GM18508 (cell line): ENCODE results near the gene ZBED3.
A peak's percentile ranks its signal among the peaks of the same experiment; 100 is the strongest.
"Not testable (repeated sequence)": the region's sequence is repeated elsewhere in the genome, so short reads cannot be mapped to it uniquely, and the experiment has no call there.

Experiments
- ATAC-seq: cut with Tn5 transposase; IDR thresholded peaks from one replicate; pipeline ENCODE4 v1.9.1; 2021; ENCODE audit warnings: moderate number of reproducible peaks; ENCODE audit not compliant: insufficient read depth, unreplicated experiment

Gene ZBED3

GRCh38 chr5:77080479-77080878 lies 6.6 kb downstream of the ZBED3 start:
- ATAC-seq: not testable (repeated sequence)

DNA sequence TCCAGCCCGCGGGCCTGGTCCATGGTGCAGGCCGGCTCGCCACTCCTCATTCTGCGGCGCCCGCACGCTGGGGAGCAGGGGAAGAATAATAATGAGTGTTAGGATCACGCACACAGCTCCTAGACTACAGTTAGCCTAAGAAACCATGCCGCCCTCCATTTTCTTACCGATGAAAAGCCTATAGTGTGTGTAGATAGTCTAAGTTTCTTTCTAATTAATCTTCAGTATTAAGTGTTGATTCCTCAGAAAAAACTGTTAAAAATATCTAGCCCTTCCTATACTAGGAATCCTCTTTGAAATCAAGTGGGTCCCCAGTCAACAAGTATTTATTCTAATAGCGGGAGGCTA lies 9.3 kb downstream of the ZBED3 start:
- ATAC-seq: no peak

GRCh38 chr5:77076961-77077828 lies 9.9 kb downstream of the ZBED3 start:
- ATAC-seq: no peak

DNA sequence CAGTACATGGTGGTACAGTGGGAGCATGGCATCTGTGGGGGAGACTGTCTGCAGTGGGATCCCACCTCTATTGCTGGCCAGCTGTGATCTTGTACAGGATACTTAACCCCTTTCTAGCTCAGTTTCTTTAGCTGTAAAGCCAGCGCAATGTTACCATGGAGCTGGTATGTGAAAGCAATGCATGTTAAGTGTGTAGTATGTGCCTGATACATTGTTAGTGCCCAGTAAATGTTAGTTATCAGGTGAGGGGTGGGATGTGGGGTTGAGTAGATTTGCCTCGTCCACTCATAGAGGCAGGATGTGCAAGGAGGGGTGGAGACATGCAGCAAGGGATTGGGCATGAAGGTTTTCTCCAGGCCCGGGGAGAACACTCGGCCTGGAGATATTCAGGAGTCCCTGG lies 12.3 kb downstream of the ZBED3 start:
- ATAC-seq: no peak

GRCh38 chr5:77073667-77074066 lies 13.4 kb downstream of the ZBED3 start:
- ATAC-seq: no peak

DNA sequence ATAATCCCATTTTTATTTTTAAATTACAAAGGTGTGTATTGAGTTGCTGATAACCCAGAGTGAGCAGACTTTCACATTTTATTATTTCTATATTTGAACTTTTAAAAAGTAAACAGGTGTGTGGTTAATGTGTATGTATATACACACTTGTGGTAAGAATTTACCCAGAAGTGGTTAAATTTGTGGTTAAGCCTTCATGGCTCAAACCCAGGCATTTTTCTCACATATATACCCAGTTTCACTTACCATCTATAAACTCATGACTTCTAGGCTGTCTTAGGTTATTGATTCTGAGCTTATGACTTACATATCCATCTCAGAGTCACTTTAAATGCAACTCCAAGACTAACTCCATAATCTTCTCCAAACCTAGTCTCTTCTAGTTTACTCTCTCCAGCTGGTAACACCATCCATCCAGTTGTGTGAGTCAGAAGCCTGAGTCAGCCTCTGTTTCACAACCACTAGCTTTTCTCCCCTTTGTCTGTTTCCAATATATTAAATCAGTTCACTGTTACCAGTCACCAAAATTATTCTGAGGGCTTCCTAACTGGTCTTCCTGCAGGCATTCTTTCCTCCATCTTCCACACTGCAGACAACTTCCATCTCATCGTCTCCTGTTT lies 20.2 kb downstream of the ZBED3 start:
- peak; percentile 59 for ATAC-seq

DNA sequence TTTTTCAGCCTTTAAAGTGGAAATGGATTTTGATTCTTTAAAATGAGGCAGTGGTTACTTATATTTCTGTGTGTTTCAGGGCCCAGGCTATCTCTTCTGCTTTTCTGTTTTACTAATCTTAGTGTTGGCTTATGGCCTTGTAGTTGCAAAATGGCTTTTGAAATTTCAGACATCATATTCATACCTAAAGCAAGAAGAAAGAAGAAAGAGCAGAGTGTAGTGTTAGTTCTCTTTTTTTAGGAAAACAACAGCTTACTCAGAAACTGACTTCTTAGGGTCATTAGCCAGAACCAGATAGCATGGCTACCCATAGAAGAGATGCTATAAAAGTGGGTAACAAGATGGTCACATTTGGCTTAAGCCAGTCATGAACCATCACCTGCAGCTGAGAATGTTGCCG lies 20.9 kb downstream of the ZBED3 start:
- peak; percentile 23 for ATAC-seq

GRCh38 chr5:77065256-77065655 lies 21.8 kb downstream of the ZBED3 start:
- ATAC-seq: no peak

- no peak for ATAC-seq
Observed at GRCh38 chr5:77064040-77064439, 23.0 kb downstream of the ZBED3 start.

- no peak for ATAC-seq
Observed at GRCh38 chr5:77046416-77047073, 40.5 kb downstream of the ZBED3 start.

- ATAC-seq: no peak
Observed at GRCh38 chr5:77035950-77036349, 51.1 kb downstream of the ZBED3 start.

DNA sequence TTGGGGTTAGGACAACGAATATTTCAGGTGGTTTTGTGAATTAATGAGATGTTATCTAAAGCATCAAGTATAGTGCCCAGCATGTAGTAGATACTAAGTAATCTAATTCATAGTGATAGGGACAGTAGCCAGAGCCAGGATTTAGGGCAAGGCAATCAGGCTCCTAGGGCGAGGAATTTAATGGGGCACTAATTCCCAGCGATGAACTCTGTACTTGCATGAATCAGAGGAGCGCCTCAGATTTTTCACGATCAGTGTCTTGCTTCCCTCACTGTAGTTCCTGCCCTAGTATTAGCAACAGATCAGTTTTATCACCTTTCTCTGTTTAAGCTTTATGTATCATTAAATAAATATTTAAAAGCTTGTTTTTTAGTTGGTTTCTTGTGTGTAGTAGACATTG lies 53.7 kb downstream of the ZBED3 start:
- no peak for ATAC-seq

- no peak for ATAC-seq
Observed at GRCh38 chr5:77032635-77033034, 54.5 kb downstream of the ZBED3 start.

DNA sequence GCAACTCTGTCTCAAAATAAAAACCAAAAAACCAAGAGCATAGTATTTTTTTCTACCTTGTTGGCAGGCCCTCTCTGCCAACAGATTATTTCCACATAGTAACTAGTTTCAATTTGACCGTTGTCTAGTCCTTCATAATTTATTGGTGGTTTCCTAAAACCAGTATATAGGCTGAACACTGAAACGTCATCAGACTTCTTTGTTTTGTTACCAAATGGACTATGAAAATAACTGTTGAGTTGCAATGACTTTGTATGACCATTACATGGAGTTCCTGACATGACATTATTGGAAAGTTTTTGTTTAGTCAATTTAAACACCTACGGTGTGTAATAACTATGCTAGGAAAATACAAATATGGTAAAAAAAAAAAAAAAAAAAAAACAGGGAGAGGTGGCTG lies 55.2 kb downstream of the ZBED3 start:
- ATAC-seq: no peak

GRCh38 chr5:77030097-77031071 lies 56.7 kb downstream of the ZBED3 start, which contains the start of gene AGGF1:
Gene AGGF1 (plus strand): TSS chr5:77030404. CDS start chr5:77030767, 363 bp downstream.
- ATAC-seq: peak; percentile 95

GRCh38 chr5:77029376-77029885 lies 57.7 kb downstream of the ZBED3 start:
- no peak for ATAC-seq

- no peak for ATAC-seq
Observed at GRCh38 chr5:77028631-77029375, 58.3 kb downstream of the ZBED3 start.

DNA sequence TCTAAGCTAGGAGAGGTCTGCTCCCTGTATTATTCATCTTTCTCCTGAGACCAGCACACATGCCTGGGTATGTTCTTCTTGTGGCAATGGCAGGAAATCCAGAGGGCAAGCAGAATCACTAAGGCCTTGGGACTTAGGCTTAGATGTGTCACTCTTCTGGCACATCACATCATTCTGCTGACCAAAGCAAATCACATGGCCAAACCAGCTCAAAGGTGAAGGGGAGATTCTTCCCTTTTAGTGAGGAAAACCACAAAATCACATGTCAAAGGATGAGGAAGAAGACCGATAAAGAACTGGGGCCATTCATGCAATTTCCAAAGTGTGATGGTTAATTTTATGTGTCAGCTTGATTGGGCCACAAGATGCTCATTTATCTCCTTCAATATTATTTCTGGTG lies 62.6 kb downstream of the ZBED3 start:
- ATAC-seq: no peak
